ENCODE measurements around the gene METTL24.

Gene METTL24

GRCh38 chr6:110357664-110358552, at the start of gene METTL24:
METTL24 (minus strand) TSS chr6:110358349; CDS start chr6:110358272, 77 bp downstream.
- DNase-seq: peak; percentile 4

- DNase-seq: no peak
Observed at GRCh38 chr6:110404607-110405006, 46.5 kb upstream of the METTL24 start.

GRCh38 chr6:110401585-110402176, 43.5 kb upstream of the METTL24 start:
- DNase-seq: no peak

- no peak for DNase-seq
Observed at GRCh38 chr6:110400208-110400607, 42.1 kb upstream of the METTL24 start.

- DNase-seq: no peak
Observed at GRCh38 chr6:110399219-110400071, 41.3 kb upstream of the METTL24 start.

- no peak for DNase-seq
Observed at GRCh38 chr6:110398778-110399177, 40.6 kb upstream of the METTL24 start.

- DNase-seq: no peak
Observed at GRCh38 chr6:110395221-110395620, 37.1 kb upstream of the METTL24 start.

- no peak for DNase-seq
Observed at GRCh38 chr6:110394409-110394808, 36.3 kb upstream of the METTL24 start.

- no peak for DNase-seq
Observed at GRCh38 chr6:110392727-110393126, 34.6 kb upstream of the METTL24 start.

GRCh38 chr6:110390404-110390803, 32.3 kb upstream of the METTL24 start:
- no peak for DNase-seq

- DNase-seq: no peak
Observed at GRCh38 chr6:110389689-110390382, 31.7 kb upstream of the METTL24 start.

- DNase-seq: no peak
Observed at GRCh38 chr6:110387986-110388385, 29.8 kb upstream of the METTL24 start.

GRCh38 chr6:110385458-110385863, 27.3 kb upstream of the METTL24 start:
- no peak for DNase-seq

GRCh38 chr6:110378552-110378951, 20.4 kb upstream of the METTL24 start:
- no peak for DNase-seq

- DNase-seq: no peak
Observed at GRCh38 chr6:110369066-110369465, 10.9 kb upstream of the METTL24 start.

- DNase-seq: no peak
Observed at GRCh38 chr6:110368284-110368683, 10.1 kb upstream of the METTL24 start.

- no peak for DNase-seq
Observed at GRCh38 chr6:110367825-110368224, 9.7 kb upstream of the METTL24 start.

- no peak for DNase-seq
Observed at GRCh38 chr6:110366975-110367374, 8.8 kb upstream of the METTL24 start.

- DNase-seq: no peak
Observed at GRCh38 chr6:110366256-110366655, 8.1 kb upstream of the METTL24 start.

- no peak for DNase-seq
Observed at GRCh38 chr6:110364364-110365105, 6.4 kb upstream of the METTL24 start.

- no peak for DNase-seq
Observed at GRCh38 chr6:110363748-110364147, 5.6 kb upstream of the METTL24 start.

GRCh38 chr6:110360676-110361075, 2.5 kb upstream of the METTL24 start:
- no peak for DNase-seq
